DMS153 (cell line): ENCODE data around the gene C3orf18.

Source experiments
- DNase-seq: peaks from one replicate; lab custom pipeline; 2025; lab: John Stamatoyannopoulos, UW

Gene C3orf18

DNA sequence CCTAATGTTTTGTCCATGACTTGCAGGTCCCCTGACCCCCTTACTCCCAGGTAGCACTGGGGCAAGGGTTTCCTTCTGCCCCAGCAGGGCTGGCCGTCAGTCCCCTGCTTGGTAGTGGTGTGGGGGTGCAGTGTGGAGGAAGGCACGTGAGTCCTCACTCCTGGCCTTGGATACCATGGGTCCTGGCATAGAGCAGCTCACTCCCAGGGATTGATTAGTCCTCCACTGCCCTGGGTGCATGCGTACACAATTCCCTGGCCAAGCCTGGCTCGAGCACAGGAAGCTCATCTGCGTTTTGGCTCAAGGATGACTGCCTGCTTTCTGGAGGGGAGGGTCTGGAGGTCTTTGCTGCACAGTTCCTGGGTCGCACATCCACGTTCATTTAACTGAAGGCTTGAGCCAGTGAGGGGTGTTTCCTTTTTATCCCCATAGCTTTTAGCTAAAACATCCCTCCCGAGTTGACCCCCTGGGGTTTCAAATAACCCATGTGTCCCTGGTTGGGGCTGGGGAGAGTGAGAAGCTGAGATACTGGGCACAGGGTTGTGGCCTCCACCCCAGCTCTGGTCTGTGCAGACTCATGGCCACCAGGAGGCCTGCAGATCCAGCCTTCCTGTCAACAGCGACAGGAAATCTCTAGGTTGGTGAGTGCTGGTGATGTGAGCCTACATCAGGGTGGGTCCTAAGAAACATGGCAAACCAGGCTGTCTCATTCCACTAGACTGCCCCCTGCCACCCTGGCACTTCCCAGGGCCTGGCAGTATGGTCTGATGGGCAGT lies 13.3 kb upstream of the C3orf18 start:
- no peak for DNase-seq

DNA sequence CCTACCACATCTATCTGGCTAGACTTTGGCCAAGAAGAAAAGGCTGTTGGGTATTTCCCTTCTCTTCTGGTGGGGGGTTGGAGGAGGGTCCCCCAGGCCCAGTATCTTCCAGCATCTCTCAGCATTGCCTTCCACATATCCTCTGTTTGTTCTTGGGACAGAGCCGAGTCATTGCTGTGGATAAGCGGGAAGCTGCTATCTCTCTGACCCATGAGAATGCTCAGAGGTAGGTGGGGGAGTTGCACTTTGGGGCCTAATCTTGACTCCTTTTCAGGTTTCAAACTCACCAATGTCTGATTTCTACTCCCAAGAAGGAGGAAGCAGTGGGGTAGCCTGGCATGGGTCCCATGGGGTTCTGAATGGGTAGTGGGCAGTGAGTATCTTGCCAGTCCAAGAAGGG lies 9.8 kb upstream of the C3orf18 start:
- no peak for DNase-seq

DNA sequence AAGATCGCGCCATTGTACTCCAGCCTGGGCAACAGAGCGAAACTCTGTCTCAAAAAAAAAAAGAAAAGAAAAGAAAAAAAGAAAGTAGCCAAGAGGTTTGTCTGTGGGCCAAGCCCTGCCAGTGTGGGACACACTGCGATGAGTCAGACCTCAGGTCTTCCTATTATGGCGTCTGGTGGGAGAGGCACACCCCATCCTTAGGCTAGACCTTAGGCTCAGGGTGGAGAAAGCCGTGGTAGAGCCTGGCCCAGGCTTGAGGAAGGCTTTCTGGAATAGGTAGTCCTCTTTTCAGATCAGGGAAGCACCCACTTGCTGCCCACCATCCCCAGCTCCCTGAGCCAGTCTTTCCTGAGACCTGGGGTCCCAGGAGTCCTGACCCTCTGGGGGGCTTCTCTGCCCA lies 7.8 kb upstream of the C3orf18 start:
- DNase-seq, result no peak

DNA sequence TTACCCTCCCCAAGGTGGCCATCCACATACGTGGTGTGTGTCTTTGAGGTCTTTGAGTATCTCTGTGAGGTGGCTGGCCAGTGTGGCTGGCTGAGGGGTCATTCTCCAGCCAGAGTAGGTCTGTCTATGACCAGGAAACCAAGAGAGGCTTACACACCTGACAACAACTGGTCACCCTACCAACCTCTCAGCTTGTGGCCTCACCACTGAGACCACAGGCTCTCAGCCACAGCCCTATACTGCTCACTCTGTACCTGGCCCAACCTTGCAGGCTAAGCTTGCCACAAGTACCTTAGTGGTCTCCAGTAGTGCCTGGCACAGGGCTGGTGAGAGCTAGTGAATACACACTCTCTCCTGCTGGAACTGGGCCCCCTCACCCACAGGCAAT lies 6.9 kb upstream of the C3orf18 start:
- no peak for DNase-seq

DNA sequence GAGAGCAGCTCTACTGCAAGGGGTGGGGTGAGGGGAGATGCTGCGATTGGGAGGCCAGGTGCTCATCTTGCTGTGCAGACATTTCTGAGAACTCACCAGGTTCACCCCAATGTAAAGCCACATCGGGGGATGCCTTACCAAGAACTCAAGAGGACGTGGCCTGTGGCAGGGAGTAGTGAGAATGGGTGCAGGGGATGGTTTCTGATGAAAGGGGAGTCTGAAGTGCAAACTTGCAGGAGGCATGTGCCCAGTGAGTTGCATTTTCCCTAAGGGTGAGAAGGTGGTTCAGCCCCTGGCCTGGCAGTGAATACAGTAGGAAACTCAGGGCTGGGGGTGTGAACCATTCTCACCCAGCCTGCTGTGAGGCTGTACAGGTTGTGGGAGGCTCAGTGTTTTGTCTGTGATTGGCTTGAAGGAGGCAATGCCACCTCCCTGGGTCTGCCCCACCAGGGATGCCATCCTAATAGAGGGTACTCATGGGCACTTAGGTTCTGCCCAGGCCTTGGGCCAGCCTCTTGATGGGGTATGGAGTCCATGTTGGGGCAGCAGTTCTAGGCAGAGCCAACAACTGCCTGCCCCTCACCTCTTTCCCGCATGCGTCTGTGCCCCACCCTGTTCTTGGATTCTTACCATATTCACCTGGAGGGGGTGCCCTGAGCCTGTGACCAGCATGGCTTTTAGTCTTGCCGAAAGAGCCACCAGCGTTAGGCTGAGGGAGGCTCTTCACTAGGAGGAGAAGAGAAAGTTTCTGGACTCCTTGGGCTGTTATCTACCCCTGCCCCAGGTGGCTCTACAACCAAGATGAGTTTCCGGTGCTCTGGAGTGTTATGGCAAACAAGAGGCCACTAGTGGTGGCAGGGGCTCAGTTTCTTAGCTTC lies 6.3 kb upstream of the C3orf18 start:
- no peak for DNase-seq

DNA sequence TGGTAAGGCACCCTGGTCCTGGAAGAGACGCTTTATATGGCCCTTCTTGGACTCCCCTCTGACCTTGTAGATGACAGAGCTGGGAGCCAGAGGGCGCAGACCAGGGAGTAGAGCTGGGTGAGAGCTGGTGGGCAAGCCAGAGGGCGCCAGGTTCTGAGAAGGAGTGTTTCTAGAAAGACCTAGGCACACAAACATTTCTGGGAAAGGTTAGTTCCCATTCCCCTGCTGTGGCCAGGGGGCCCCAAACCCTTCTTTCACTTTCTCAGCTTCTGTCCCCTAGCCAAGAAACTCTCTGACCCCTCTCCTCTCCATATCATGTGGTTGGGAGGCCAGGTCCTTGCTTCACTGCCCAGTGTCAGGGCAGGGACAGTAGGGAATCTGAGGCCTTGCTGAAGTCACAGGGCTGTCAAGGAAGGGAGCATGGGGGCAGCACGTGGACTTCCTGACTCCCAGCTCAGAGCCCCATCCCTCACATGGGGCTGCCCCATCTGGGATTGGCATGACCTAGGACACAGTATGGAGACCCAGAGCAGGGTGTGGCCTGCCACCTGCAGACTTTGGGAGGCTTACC lies 5.3 kb upstream of the C3orf18 start:
- DNase-seq, result no peak

DNA sequence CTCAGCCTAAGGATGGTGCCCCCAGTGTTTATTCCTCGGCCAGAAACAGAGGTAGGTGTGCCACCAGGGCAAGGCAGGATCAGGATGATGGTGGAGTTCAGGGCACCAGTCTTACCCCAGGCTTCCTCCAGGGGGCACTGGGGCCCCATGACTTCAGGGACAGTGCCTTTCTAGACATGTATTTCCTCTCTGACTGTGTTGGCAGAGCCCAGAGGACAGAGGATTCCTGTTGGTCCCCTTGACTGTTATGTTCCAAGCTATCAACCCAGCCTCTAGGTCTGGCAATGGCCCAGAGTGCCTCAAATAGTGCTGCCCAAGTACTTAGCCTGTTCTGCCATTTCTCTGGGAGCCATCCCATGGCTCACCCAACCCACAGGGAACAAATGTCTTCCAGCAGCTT lies 4.6 kb upstream of the C3orf18 start:
- no peak for DNase-seq

DNA sequence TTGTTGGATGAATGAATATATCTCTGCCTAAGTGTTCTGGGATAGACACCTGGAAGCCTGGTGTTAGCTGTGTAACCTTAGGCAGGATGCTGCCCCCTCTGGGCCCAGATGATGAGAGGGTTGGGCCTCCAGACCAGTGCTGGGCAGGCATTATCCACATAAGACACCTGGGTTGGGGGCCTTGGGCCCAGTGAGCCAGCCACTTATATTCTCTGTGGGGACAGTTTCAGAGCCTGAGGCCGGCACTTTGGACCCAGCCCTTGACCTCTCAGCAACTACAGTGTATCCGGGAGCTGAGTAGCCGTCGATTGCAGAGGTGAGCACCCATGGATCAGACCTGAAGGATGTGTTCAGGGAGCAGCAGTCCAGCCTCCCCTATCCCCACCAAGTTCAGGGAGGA lies 3.9 kb upstream of the C3orf18 start:
- no peak for DNase-seq

DNA sequence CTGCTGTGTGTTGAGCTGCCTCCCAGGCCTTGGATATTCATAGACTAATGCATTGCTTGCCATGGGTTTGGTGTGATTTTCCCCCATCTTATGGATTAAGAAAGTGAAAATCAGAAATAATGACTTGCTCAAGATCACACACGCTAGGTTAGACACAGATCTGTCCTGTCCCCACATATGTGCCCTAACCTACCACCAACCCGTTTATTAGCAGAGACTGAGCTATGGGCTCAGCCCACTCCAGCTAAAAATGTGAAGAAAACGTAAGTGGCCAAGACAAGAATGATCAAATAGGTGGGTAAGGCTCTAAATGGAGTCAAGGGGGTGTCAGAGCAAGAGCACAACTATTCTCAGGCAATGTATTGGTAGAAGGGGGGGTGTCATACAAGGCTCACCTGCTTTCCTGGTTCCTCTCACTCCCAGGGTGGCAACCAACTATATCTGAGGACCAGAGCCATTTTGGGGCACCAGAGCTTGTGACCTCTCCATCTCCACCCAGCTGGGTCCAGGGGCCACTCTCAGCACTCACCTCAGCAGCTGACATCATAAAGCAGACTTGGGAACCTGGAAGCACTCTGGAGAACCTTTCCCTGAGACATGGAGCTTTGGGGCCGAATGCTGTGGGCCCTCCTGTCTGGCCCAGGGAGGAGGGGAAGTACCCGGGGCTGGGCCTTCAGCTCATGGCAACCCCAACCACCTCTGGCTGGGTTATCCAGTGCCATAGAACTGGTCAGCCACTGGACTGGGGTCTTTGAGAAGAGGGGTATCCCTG lies 3.1 kb upstream of the C3orf18 start:
- DNase-seq, result no peak

DNA sequence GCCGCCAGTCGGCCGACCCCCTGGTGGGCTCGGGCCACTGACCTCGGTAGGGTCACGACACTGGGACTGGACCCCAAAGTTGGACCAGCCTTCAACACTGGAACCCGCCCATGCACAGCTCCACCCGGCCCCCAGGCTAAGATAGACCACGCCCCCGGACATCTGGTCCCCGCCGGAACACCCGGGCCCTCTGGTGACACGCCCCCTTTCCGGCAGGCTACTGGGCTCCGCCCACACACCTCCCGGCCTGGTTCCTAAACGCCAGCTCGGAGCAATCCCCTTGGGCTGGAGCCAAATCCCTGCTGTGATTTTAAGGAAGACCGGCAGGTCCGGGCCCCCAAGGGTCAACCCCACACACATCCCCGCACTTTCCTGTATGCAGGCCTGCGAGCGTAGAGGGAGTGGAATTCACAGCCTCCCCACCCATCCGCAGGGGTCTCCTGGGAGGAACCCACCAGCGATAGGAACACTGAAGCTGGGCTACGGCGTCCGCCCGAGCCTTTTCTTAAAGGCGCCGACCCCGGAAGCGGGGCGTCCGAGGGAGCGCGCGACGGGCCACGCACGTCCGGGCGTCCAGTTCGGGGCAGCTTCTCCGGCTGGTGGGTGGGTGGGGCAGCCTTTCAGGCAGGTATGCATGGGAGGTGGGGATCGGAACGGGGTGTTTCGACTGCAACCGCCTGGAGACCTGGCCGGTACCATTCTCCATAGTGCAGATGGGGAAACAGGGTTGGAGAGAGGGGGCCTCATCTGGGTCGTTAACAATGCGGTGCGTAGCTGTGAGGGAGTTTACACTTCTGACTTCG lies 1.6 kb upstream of the C3orf18 start, which contains the start of gene HEMK1:
Gene HEMK1, plus strand, starts transcription at position 576 of the 803 bp plus-strand sequence. CDS start 1,583 bp downstream, outside the sequence.
- peak; percentile 44 for DNase-seq

DNA sequence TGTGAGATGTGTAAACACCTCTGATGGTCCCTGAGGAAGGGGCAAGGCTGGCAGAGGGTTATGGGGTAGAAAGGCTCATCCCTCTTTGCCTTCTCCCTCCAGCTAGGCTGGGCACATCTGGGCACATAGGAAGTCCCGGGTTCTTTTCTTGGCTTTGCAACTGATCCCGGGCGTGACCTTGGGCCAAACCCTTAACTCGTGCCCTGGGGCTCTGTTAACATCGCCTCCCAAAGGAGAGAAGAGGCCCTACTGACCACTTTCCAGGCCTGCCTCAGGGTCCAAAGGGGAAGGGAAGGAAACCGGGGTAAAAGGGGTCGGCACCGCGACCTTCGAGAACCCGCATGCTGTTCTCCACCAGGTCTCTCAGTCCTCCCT lies 549 bp downstream of the C3orf18 start:
- DNase-seq, result no peak

DNA sequence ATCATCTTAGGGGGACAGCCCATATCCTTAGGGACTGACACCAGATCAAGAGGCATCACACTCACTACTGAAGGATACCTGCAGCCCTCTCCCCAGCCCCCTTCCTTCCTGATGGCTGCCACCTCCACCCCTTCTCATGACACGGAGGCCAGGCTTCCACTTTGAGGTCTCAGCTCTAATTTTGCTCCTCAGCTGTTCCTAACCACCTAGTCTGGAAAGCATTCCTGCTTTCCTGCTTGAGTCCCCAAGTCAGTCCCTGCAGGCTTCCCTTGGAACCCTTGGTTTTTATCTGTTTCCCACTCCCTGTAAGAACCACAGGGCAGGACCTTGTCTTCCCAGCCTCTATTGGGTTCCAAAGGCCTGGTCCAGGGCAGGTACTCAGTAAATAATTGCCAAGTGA lies 3.2 kb downstream of the C3orf18 start:
- no peak for DNase-seq

DNA sequence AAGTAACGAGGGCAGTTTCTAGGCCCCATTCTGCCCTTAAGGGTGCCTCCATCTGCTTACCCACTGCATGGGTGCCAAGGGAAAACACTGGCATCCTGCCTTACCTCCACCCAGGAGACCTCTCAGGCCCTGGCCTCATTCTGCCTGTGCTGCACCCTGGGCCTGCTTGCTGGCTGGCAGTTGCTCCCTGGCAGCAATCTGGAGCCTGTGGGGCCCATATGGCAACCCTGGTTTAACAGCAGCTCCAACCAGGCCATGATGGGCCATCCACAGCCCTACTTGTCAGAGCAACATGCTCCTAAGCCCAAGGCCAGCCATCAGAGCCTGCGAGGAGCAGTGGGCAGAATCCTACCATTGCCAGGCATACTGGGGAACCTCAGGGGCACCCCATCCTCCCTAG lies 3.7 kb downstream of the C3orf18 start:
- DNase-seq, result no peak

DNA sequence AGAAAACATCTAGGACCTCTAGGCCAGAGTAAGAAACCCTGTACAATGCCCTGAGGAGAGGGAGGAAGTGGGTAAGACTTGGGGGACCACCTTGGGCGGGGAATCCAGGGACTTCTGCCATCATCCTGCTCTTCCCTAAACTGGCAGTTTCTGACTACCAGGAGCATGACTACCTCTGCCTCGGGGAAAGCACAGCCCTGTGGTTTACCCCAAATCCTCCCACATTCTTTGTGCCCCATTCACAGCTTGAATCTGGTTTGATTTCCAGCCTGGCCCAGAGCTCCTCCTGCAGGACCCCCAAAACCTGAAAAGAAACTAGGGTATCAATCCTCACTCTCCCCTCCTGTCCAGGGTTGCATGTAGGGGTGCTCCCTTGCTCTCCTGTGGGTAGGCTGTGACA lies 4.7 kb downstream of the C3orf18 start:
- no peak for DNase-seq

DNA sequence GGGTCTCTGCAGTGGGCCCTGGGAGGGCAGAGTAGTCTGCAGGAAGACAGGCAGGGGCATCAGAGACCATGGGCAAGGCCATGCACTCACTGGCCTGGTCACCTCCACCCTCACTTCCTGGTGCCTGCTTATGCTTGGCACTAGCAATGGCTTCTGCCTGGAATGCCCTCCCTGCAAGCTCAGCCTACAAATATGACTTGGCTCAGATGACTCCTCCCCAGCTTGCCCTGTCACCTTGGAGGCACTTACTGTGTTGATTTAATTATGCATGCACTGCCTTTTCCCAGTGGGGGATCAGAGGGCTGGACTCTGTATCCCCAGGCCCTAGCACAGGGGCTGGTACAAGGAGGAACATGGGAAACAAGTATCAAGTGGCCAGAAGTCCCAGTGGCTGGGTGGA lies 7.8 kb downstream of the C3orf18 start:
- DNase-seq, result no peak

DNA sequence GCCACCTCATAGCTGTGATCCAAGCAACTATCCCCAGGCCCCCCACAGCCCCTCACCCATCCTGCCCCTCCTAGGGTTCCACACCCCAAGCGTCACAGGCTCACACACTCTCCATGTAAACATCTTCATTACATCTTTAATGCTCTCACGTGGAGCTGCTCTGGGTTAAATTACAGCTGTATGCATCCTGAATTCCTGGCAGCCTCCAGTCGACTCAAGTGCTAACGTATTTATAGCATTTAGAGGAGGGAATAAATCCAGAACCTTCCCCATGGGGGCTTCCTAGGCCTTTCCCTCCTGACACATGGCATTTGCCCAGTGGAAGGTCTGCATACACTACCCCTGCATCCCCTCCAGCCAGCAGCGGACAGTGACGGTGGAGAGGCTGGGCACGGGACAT lies 9.6 kb downstream of the C3orf18 start:
- DNase-seq, result no peak

DNA sequence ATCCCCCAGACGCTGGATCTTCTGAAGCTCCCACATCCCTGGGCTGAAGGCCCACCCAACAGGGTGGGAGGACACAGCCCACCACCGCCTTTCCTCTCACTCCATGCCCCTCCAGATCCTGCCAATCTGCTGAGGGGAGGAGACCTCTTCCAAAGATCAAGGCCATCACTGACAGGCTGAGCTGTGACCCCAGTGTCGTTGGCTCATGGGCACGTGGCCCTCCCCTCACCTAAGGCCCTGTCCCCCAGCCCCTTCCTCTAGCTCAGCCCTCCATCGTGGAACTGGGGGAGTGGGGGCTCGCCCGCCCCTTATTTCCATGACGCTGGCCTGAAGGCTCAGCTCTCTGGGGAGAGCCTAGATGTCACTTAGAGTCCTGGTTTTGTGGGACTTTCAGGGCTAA lies 10.4 kb downstream of the C3orf18 start:
- DNase-seq, result no peak

DNA sequence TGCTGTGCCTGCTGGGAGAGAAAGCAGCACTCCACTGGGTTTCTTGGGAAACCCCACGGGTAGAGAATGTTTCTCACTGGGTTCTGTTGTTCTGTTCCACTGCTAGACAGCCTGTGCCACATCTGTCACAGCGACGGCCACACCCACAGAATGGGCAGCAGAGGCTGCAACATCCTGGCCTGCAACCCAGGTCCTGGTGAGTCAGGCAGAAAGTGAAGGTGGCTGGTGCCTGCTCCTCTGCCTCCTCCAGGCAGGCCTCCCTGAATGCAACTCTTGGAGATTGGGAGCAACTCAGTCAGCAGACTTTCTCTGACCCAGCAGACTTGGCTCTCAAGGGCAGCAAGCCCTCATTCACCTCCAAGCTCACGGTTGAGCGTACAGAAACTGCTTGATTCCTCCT lies 13.0 kb downstream of the C3orf18 start:
- DNase-seq, result no peak

DNA sequence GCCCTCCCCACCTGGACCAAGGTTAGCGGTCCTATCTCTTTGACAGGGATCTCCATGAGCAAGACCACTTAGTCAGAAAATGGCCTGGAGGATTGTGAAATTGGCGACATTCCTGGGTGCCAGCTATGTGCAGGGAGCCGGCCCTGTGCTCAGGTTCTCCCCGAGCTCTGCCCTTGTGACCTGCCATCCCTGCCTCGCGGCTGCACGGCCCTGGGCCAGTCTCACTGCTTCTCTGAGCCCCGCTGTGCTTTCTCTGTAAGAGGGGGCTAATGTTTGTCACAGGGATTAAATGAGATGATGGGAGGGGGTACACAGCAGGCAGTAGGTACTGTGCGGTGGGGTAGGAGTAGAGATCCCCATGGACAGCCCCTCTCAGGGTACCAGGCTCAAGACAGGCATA lies 14.9 kb downstream of the C3orf18 start:
- no peak for DNase-seq

DNA sequence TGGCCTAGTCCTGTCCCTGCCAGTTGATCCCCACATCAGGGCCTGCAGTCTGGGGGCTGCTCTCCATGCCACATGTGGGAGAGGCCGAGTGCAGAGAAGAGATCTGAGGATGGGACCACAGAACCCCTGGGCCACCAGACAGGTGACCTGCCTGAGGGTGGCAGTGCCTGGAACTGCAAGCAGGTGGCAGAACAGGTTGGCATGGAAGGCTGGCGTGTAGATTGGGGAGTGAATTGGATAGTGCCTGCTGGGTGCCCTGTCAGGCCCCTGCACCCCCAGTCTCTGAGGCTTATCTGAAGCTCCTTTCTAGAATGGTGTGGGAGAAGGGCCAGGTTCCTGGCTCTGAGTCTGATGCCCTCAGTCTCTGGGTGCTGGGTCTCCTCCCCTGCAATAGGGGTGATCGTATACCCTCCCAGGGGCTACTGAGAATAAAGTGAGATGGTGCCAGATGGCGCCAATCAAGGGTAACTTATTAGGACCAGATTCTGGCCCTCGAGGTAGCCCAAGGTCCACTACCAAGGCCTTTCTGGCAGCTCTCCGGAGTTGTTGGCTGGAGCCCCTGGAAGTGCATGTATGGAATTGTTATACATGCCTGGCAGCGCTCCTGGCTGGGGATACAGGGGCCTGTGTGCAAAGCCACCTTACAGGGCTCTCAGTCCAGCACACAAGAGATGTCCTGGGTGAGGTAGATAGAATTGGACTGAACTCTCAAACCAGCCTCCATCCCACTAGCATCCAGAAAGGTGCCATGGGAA lies 15.7 kb downstream of the C3orf18 start:
- DNase-seq, result no peak
